HUDEP-2 (cell line): ENCODE results near the gene ITGA1.
A peak's percentile ranks its signal among the peaks of the same experiment; 100 is the strongest.
"Not testable (repeated sequence)": the region's sequence is repeated elsewhere in the genome, so short reads cannot be mapped to it uniquely, and the experiment has no call there.

Source experiments
- DNase-seq, 76 experiments: peaks; one replicate each; lab custom pipeline; 2025; ENCODE audit not compliant: unreplicated experiment in 76 of 76; lab: John Stamatoyannopoulos, UW

Gene ITGA1

GRCh38 chr5:52945040-52945439, 157.3 kb downstream of the ITGA1 start:
- DNase-seq: no peak

- DNase-seq: no peak
Observed at GRCh38 chr5:52947208-52947607, 159.5 kb downstream of the ITGA1 start.

- DNase-seq: no peak
Observed at GRCh38 chr5:52947851-52948250, 160.1 kb downstream of the ITGA1 start.

GRCh38 chr5:52948418-52949076, 160.8 kb downstream of the ITGA1 start:
- DNase-seq: peak in 45 of 76 experiments; percentile 1 to 54 (median 20)

- DNase-seq: no peak
Observed at GRCh38 chr5:52950686-52951085, 163.0 kb downstream of the ITGA1 start.

GRCh38 chr5:52952483-52952882, 164.8 kb downstream of the ITGA1 start:
- no peak for DNase-seq

GRCh38 chr5:52956014-52956413, 168.3 kb downstream of the ITGA1 start:
- no peak for DNase-seq

- no peak for DNase-seq
Observed at GRCh38 chr5:52956915-52957747, 169.4 kb downstream of the ITGA1 start.

GRCh38 chr5:52961274-52961681, 173.6 kb downstream of the ITGA1 start:
- no peak for DNase-seq

GRCh38 chr5:52963636-52964035, 175.9 kb downstream of the ITGA1 start:
- DNase-seq: no peak

- no peak for DNase-seq
Observed at GRCh38 chr5:52964138-52964537, 176.4 kb downstream of the ITGA1 start.

- not testable (repeated sequence) for DNase-seq
Observed at GRCh38 chr5:52976157-52976556, 188.4 kb downstream of the ITGA1 start.

GRCh38 chr5:52977264-52977897, 189.7 kb downstream of the ITGA1 start:
- no peak for DNase-seq

- no peak for DNase-seq
Observed at GRCh38 chr5:52981507-52981906, 193.8 kb downstream of the ITGA1 start.

GRCh38 chr5:52983731-52984636, 196.3 kb downstream of the ITGA1 start:
- DNase-seq: no peak

GRCh38 chr5:52985306-52985705, 197.6 kb downstream of the ITGA1 start:
- DNase-seq: no peak

GRCh38 chr5:52987711-52988331, 200.1 kb downstream of the ITGA1 start:
- DNase-seq: no peak

GRCh38 chr5:52988335-52989024, 200.8 kb downstream of the ITGA1 start:
- DNase-seq: no peak

- DNase-seq: no peak
Observed at GRCh38 chr5:52989025-52989780, 201.5 kb downstream of the ITGA1 start, which contains the start of gene ITGA2. Gene ITGA2 (plus strand): TSS chr5:52989352. CDS start chr5:52989469, 117 bp downstream.
